Endothelial cell of umbilical vein (primary cell): ENCODE data around the gene BRI3. TPM values are rescaled to one million over a fixed set of nuclear protein-coding genes. Genes with fewer than 3 reads are reported as not detected.

Source experiments
- BruUV-seq: library from RNA; stranded (reverse); fragments of 400-500 nt; replicated peaks from 2 replicates; lab custom pipeline; 2021; lab: Mats Ljungman, UMichigan
- CTCF ChIA-PET: fragments of 300-600, 350-600 bp; sonication (Branson Sonifier 250); formaldehyde crosslinking; loops from one replicate; lab custom pipeline; 2021; ENCODE audit warnings: antibody characterized with exemption, inconsistent platforms; lab: Charles Lee
- POLR2A ChIA-PET: fragments of 300-600, 350-600 bp; sonication (Branson Sonifier 250); formaldehyde crosslinking; loops from one replicate; lab custom pipeline; 2021; ENCODE audit warnings: antibody characterized with exemption, inconsistent platforms; lab: Charles Lee
- DNase-seq: peaks from one replicate; pipeline ENCODE4 v3.0.0-alpha.2; 2011; ENCODE audit warnings: low read depth, low spot score
- FAIRE-seq: peaks from 2 replicates; lab custom pipeline; 2011; peaks lifted over from hg19 to GRCh38; lab: Jason Lieb, UNC
- H2AFZ ChIP-seq: 2 replicates; pipeline ENCODE4 v1.6.0; 2012; ENCODE audit warnings: low read depth, low read length, control low read depth, inconsistent platforms
- H3K27ac ChIP-seq: 2 replicates; pipeline ENCODE4 v1.5.1; 2011; ENCODE audit warnings: low read depth, mild to moderate bottlenecking, control low read depth, low read length, moderate library complexity; ENCODE audit not compliant: insufficient read depth
- H3K27me3 ChIP-seq, 2 experiments: 2 replicates each; pipeline versions ENCODE4 v1.6.0 to v1.6.1; 2011; ENCODE audit warnings: low read length in 2 of 2, mixed read lengths in 1 of 2; ENCODE audit not compliant: control insufficient read depth in 2 of 2, insufficient read depth in 2 of 2
- H3K36me3 ChIP-seq, 2 experiments: 2 replicates in 1 of 2; 3 replicates in 1 of 2; pipeline ENCODE4 v1.5.1; 2011; ENCODE audit warnings: low read length in 2 of 2, mild to moderate bottlenecking in 1 of 2, moderate library complexity in 1 of 2; ENCODE audit not compliant: control insufficient read depth in 2 of 2, insufficient read depth in 2 of 2; ENCODE audit errors: extremely low read depth in 1 of 2
- H3K4me1 ChIP-seq: 3 replicates; pipeline ENCODE4 v1.5.1; 2011; ENCODE audit warnings: mild to moderate bottlenecking, low read length; ENCODE audit not compliant: control insufficient read depth, insufficient read depth; ENCODE audit errors: extremely low read depth
- H3K4me2 ChIP-seq: 2 replicates; pipeline ENCODE4 v1.6.1; 2011; ENCODE audit warnings: low read length, control low read depth, mixed read lengths; ENCODE audit not compliant: insufficient read depth
- H3K4me3 ChIP-seq, 3 experiments: fragments of 200-600 bp in 1 of 3; sonication (generic), shearing (Covaris generic) in 1 of 3; replicated peaks in 1 of 3; 2 replicates each; pipeline ENCODE4 v1.5.1; 2011 to 2016; ENCODE audit warnings: control low read depth in 3 of 3, low read length in 3 of 3, mild to moderate bottlenecking in 2 of 3, inconsistent platforms in 1 of 3, low read depth in 1 of 3, moderate library complexity in 1 of 3; ENCODE audit not compliant: insufficient read depth in 1 of 3
- H3K79me2 ChIP-seq: 2 replicates; pipeline ENCODE4 v1.6.0; 2012; ENCODE audit warnings: low read length, inconsistent platforms; ENCODE audit not compliant: control insufficient read depth, insufficient read depth
- H3K9ac ChIP-seq: replicated peaks from 2 replicates; pipeline ENCODE3; 2011; ENCODE audit warnings: low read length, control low read depth; ENCODE audit not compliant: insufficient read depth; ENCODE audit errors: extremely low read depth
- H3K9me1 ChIP-seq: replicated peaks from 3 replicates; pipeline ENCODE4 v1.6.0; 2011; ENCODE audit warnings: mild to moderate bottlenecking, low read length; ENCODE audit not compliant: control insufficient read depth, insufficient read depth; ENCODE audit errors: extremely low read depth
- H3K9me3 ChIP-seq: replicated peaks from 2 replicates; pipeline ENCODE4 v1.5.1; 2012; ENCODE audit warnings: low read length, inconsistent platforms; ENCODE audit not compliant: control insufficient read depth, insufficient read depth
- H4K20me1 ChIP-seq: replicated peaks from 2 replicates; pipeline ENCODE3; 2011; ENCODE audit warnings: mild to moderate bottlenecking, low read length; ENCODE audit not compliant: control insufficient read depth, insufficient read depth; ENCODE audit errors: extremely low read depth
- CTCF ChIP-seq, 2 donors: IDR thresholded peaks; 1 replicate in 1 of 2; 2 replicates in 1 of 2; pipeline ENCODE4 v1.5.1; 2011; ENCODE audit warnings: low read length in 2 of 2, mild to moderate bottlenecking in 2 of 2, moderate library complexity in 2 of 2, control low read depth in 1 of 2, inconsistent platforms in 1 of 2, low read depth in 1 of 2; ENCODE audit not compliant: insufficient read depth in 1 of 2; ENCODE audit errors: extremely low read depth in 1 of 2
- EZH2 ChIP-seq: IDR thresholded peaks from 2 replicates; pipeline ENCODE4 v1.6.1; 2012; ENCODE audit warnings: borderline replicate concordance, low read depth, mild to moderate bottlenecking, moderate library complexity, low read length, inconsistent platforms; ENCODE audit not compliant: severe bottlenecking
- FOS ChIP-seq: IDR thresholded peaks from 2 replicates; pipeline ENCODE4 v1.6.1; 2011; ENCODE audit warnings: mild to moderate bottlenecking, low read length, moderate library complexity, borderline replicate concordance; ENCODE audit not compliant: insufficient read depth
- GATA2 ChIP-seq: IDR thresholded peaks from 2 replicates; pipeline ENCODE4 v1.7.0; 2011; ENCODE audit warnings: low read depth, mild to moderate bottlenecking, moderate library complexity, mixed read lengths, low read length; ENCODE audit not compliant: insufficient read length, insufficient read depth
- JUN ChIP-seq: IDR thresholded peaks from 2 replicates; pipeline ENCODE4 v1.6.1; 2011; ENCODE audit warnings: borderline replicate concordance, low read depth; ENCODE audit not compliant: insufficient read length, insufficient read depth
- MAX ChIP-seq: IDR thresholded peaks from 2 replicates; pipeline ENCODE4 v1.6.1; 2011; ENCODE audit not compliant: insufficient read depth, insufficient read length
- MYC ChIP-seq: IDR thresholded peaks from one replicate; pipeline ENCODE4 v1.6.1; 2011; ENCODE audit warnings: mild to moderate bottlenecking, low read depth, low read length
- POLR2A ChIP-seq: IDR thresholded peaks from 2 replicates; pipeline ENCODE4 v1.6.1; 2012; ENCODE audit warnings: low read depth, mild to moderate bottlenecking, control low read depth, low read length
- POLR2AphosphoS5 ChIP-seq: IDR thresholded peaks from 2 replicates; pipeline ENCODE4 v1.6.1; 2012; ENCODE audit warnings: low read depth, mild to moderate bottlenecking, control low read depth, low read length, moderate library complexity; ENCODE audit not compliant: insufficient read depth
- dilution Hi-C: fragments of 300-500 bp; cut with MboI; formaldehyde crosslinking; loops from one replicate; pipeline ENCODE4 v1.15.0; 2019; ENCODE audit warnings: low sequenced_read_pairs; ENCODE audit not compliant: extremely low pct_ligation_motif_present
- intact Hi-C: fragments of 100-400 bp; cut with micrococcal nuclease; formaldehyde crosslinking; loops from one replicate; pipeline ENCODE4 v1.10.0; 2022
- polyA plus RNA-seq, 4 experiments: library from polyadenylated mRNA; depleted of rRNA in 3 of 4; stranded (reverse) in 3 of 4; unstranded in 1 of 4; fragments of >200 nt; gene quantifications; 2 replicates each; pipeline versions ENCODE4 v1.2.1 to v1.2.3, GENCODE V29; 2011 to 2012; ENCODE audit warnings: missing spikeins in 1 of 4
- total RNA-seq: library from RNA; stranded (reverse); gene quantifications from 2 replicates; pipeline ENCODE4 v1.2.3, GENCODE V29; 2021

BRI3 gene
- total and polyA plus RNA-seq, 2 donors (not counting 3 experiments of a cell fraction or from before 2014, with no cell fraction given), result 214 to 317 TPM

GRCh38 chr7:98312201-98312600, 30.7 kb downstream of the BRI3 start:
- Histone ChIP-seq H3K4me1 (no peaks in the 10 kb centered on the region), H3K9me3 (no peaks in the 10 kb centered on the region), H3K4me3 (no peak overlapping the region), H2AFZ (no peak overlapping the region), H3K79me2 (no peaks in the 10 kb centered on the region), H4K20me1 (no peaks in the 10 kb centered on the region), H3K27ac (no peak overlapping the region), H3K36me3 (no peaks in the 10 kb centered on the region), H3K27me3 (no peaks in the 10 kb centered on the region), H3K9ac (no peak overlapping the region), H3K4me2 (no peak overlapping the region), H3K9me1 (no peaks in the 10 kb centered on the region)
- BruUV-seq, result no TSS peak
- dilution Hi-C loops (no loop called here), intact Hi-C loops (no loop called here)
- ChIA-PET CTCF (no interaction called here), POLR2A (no interaction called here)
- TF ChIP-seq JUN, result no peak
- no peak for TF ChIP-seq GATA2
- TF ChIP-seq CTCF (IDR thresholded peaks at IDR 0.05; ENCODE audit: extremely low read depth in 1 of 2, insufficient read depth in 1 of 2, low read depth in 1 of 2, low read length in 2 of 2), result no peak
- TF ChIP-seq EZH2, result no peak
- no peak for TF ChIP-seq MAX
- no peak for TF ChIP-seq POLR2AphosphoS5
- TF ChIP-seq MYC, result no peak
- no peak for TF ChIP-seq FOS
- TF ChIP-seq POLR2A, result no peak
- no peak for FAIRE-seq
- no peak for DNase-seq
